Activated CD4-positive, alpha-beta T cell treated with anti-CD3 and anti-CD28 coated beads, Interleukin-2, amount 10 ng/mL, durations not matched to agents 24 days and 14 days (primary cell): Measurements from ENCODE around the gene INTS6. TPM values are rescaled to one million over a fixed set of nuclear protein-coding genes. Genes with fewer than 3 reads are reported as not detected.
A peak's percentile ranks its signal among the peaks of the same experiment; 100 is the strongest.

Source experiments
- DNase-seq: peaks from one replicate; pipeline ENCODE4 v3.0.0; 2022
- H3K27ac Mint-ChIP-seq: one replicate; pipeline ENCODE4 v1.8.0; 2022; ENCODE audit warnings: mild to moderate bottlenecking, mixed read lengths
- H3K27me3 Mint-ChIP-seq: one replicate; pipeline ENCODE4 v1.8.0; 2022; ENCODE audit warnings: mixed read lengths
- H3K36me3 Mint-ChIP-seq: one replicate; pipeline ENCODE4 v1.8.0; 2022; ENCODE audit warnings: low read depth, mild to moderate bottlenecking, mixed read lengths
- H3K4me1 Mint-ChIP-seq: one replicate; pipeline ENCODE4 v1.8.0; 2021; ENCODE audit warnings: mixed read lengths
- H3K4me3 Mint-ChIP-seq: one replicate; pipeline ENCODE4 v1.8.0; 2022; ENCODE audit warnings: mild to moderate bottlenecking, moderate library complexity, mixed read lengths
- H3K9me3 Mint-ChIP-seq: one replicate; pipeline ENCODE4 v1.8.0; 2021; ENCODE audit warnings: mixed read lengths
- intact Hi-C: fragments of 100-400 bp; cut with micrococcal nuclease; formaldehyde crosslinking; loops from one replicate; pipeline ENCODE4 v1.15.1; 2023
- total RNA-seq: library from RNA; stranded (reverse); gene quantifications from 2 replicates; pipeline ENCODE4 v1.2.3, GENCODE V29; 2022

INTS6 gene
- total RNA-seq, 1 donor from 2014 or later, result 68.6 TPM

GRCh38 chr13:51341232-51341631 lies 111.6 kb downstream of the INTS6 start:
- H3K4me1 Mint-ChIP-seq, result peaks cover 8% of the 10 kb centered on the region
- H3K27ac Mint-ChIP-seq, result no peak overlapping the region
- DNase-seq, result no peak
- no peaks in the 10 kb centered on the region for H3K27me3 Mint-ChIP-seq
- H3K9me3 Mint-ChIP-seq, result no peaks in the 10 kb centered on the region
- H3K4me3 Mint-ChIP-seq, result no peak overlapping the region
- H3K36me3 Mint-ChIP-seq, result no peaks in the 10 kb centered on the region
- intact Hi-C loops, result no loop called here

DNA sequence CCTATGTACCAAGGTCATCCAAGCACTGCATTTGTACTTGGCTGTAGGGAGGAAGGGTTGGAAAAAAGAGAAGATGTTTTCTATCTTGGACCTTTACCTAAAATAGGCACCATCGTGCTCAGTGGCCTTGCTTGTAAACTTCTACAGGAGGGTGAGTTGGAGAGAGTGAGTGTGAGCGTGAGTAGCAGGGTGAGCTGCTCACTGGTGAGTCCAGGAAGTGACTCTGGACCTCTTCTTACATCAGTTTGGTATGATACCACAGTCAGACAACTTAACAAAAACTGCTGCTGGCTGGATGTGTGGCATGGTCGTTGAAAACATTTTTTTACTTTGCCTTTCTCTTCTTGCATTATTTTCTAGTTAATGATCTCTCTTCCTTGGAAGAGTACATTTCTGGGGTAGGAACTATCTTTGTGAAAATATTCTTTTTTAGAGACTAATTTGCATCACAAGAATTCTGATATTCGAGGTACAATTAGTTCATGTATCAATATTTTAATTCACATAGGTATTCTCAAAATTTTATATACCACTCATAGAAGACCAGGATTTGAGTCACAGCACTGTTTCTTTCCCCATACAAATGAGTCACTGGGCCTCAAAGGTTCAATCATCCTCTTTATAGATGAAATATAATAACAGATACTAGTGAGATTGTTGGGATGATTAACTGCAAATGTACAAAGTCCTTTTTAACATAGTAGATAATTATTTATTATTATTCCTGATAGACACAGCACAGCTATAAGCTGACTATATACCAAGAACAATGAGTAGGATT lies 112.7 kb downstream of the INTS6 start:
- intact Hi-C loops, result no loop called here
- no peak overlapping the region for H3K27ac Mint-ChIP-seq
- no peaks in the 10 kb centered on the region for H3K36me3 Mint-ChIP-seq
- peaks cover 8% of the 10 kb centered on the region for H3K4me1 Mint-ChIP-seq
- no peak overlapping the region for H3K4me3 Mint-ChIP-seq
- no peak for DNase-seq
- H3K9me3 Mint-ChIP-seq, result no peaks in the 10 kb centered on the region
- H3K27me3 Mint-ChIP-seq, result no peaks in the 10 kb centered on the region

DNA sequence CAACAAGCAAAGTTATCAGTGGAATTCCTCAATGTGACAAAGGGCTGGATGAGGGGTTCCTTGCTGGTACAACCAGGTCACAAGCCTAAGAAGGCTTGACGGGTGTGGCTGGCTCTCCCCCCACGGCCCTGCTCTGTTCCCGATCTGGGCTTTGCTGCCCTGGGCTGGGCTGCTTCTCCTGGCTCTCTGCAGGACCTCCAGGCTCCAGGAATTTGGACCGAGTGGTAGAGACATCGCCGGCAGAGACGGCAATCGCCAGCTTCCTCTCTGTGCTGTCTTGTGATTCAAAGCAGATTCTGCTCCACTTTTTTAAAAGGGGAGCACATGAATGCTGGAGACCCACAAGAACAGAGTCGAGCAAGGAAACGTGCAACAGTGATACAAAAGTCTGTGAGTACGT lies 113.5 kb downstream of the INTS6 start, which contains the start of gene SERPINE3:
TSS of gene SERPINE3 (plus strand) at position 338 of the 400 bp plus-strand sequence. CDS start 1,401 bp downstream, outside the sequence.
- no peaks in the 10 kb centered on the region for H3K36me3 Mint-ChIP-seq
- no peaks in the 10 kb centered on the region for H3K27me3 Mint-ChIP-seq

DNA sequence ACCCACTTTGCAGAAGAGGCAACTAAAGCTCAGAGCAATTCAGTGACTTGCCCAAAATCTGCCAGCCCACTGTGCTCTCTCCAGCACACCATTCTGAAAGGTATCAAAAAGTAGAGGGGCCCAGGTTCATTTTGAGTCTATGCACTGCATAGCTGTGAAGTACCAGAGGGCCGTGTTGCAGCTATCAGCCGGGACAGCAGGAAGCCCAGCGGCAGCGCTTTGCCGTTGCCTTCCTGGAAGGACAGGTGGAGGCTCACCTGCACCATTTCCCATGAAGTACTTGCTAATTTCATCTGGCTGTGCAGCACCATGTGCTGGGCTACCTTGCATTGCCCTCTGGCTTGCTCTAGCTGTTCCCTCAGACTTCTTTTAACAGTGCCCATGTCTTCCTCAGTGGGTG lies 116.1 kb downstream of the INTS6 start:
- intact Hi-C loops, result no loop called here
- Mint-ChIP-seq H3K9me3 (no peaks in the 10 kb centered on the region), H3K4me1 (peaks cover 14% of the 10 kb centered on the region), H3K4me3 (no peak overlapping the region), H3K27ac (no peak overlapping the region), H3K27me3 (no peaks in the 10 kb centered on the region), H3K36me3 (no peaks in the 10 kb centered on the region)
- DNase-seq, result no peak

More for the DNA sequence above, 113.5 kb downstream of the INTS6 start, which contains the start of gene SERPINE3:
- Mint-ChIP-seq H3K9me3 (no peaks in the 10 kb centered on the region), H3K4me3 (no peak within 1 kb of the TSS), H3K4me1 (peaks cover 8% of the 10 kb centered on the region), H3K27ac (no peak within 1 kb of the TSS)
- intact Hi-C loops, result no loop called here
- no peak for DNase-seq

DNA sequence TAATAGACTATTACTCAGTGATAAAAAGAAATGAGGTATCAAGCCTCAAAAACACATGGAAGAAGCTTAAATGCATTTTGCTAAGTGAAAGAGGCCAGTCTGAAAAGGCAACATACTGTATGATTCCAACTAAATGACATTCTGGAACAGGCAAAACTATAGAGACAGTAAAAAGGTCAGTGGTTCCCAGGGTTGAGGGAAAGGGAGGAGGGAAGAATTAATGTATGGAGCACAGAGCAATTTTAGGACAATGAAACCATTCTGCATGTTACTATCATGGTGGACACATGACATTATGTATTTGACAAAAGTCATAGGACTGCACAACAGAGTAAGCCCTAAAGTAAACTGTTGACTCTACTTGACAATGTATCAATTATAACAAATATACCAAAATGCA lies 119.0 kb downstream of the INTS6 start:
- intact Hi-C loops, result loop anchor here (5.0 kb wide), 1 partner anchor 118 kb away; the partner anchor contains the start of gene INTS6
- no peak for DNase-seq
- Mint-ChIP-seq H3K4me3 (no peak overlapping the region), H3K27me3 (no peaks in the 10 kb centered on the region), H3K4me1 (peaks cover 18% of the 10 kb centered on the region), H3K36me3 (no peaks in the 10 kb centered on the region), H3K27ac (no peak overlapping the region), H3K9me3 (no peaks in the 10 kb centered on the region)

DNA sequence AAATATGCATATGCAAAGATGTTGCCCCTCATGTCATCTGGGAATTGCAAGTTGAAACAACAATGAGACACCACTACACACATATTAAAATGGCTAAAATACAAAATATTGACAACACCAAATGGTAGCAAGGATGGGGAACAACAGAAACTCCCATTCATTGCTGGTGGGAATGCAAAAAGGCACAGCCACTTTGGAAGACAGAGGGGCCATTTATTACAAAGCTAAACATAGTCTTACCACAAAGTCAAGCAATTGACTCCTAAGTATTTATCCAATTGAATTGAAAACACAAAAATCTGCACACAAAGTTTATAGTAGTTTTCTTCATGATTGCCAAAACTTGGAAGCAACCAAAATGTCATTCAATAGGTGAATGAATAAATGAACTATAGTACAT lies 119.4 kb downstream of the INTS6 start:
- H3K9me3 Mint-ChIP-seq, result no peaks in the 10 kb centered on the region
- H3K27ac Mint-ChIP-seq, result no peak overlapping the region
- H3K4me1 Mint-ChIP-seq, result peaks cover 18% of the 10 kb centered on the region
- intact Hi-C loops, result loop anchor here (5.0 kb wide), 1 partner anchor 119 kb away; the partner anchor contains the start of gene INTS6
- H3K27me3 Mint-ChIP-seq, result no peaks in the 10 kb centered on the region
- no peaks in the 10 kb centered on the region for H3K36me3 Mint-ChIP-seq
- DNase-seq, result no peak
- no peak overlapping the region for H3K4me3 Mint-ChIP-seq

GRCh38 chr13:51332566-51333361 lies 120.1 kb downstream of the INTS6 start:
- H3K9me3 Mint-ChIP-seq, result no peaks in the 10 kb centered on the region
- intact Hi-C loops, result loop anchor here (5.0 kb wide), 1 partner anchor 120 kb away; the partner anchor contains the start of gene INTS6
- H3K27ac Mint-ChIP-seq, result no peak overlapping the region
- no peaks in the 10 kb centered on the region for H3K27me3 Mint-ChIP-seq
- H3K4me3 Mint-ChIP-seq, result no peak overlapping the region
- no peak for DNase-seq
- H3K4me1 Mint-ChIP-seq, result peaks cover 18% of the 10 kb centered on the region
- no peaks in the 10 kb centered on the region for H3K36me3 Mint-ChIP-seq

GRCh38 chr13:51331354-51331861 lies 121.4 kb downstream of the INTS6 start:
- Mint-ChIP-seq H3K36me3 (no peaks in the 10 kb centered on the region), H3K4me1 (peaks cover 18% of the 10 kb centered on the region), H3K27me3 (no peaks in the 10 kb centered on the region), H3K27ac (peak overlapping the region; percentile 40), H3K4me3 (peak overlapping the region; percentile 7), H3K9me3 (no peaks in the 10 kb centered on the region)
- intact Hi-C loops, result loop anchor here (5.0 kb wide), 1 partner anchor 121 kb away; the partner anchor contains the start of gene INTS6
- DNase-seq, result no peak

DNA sequence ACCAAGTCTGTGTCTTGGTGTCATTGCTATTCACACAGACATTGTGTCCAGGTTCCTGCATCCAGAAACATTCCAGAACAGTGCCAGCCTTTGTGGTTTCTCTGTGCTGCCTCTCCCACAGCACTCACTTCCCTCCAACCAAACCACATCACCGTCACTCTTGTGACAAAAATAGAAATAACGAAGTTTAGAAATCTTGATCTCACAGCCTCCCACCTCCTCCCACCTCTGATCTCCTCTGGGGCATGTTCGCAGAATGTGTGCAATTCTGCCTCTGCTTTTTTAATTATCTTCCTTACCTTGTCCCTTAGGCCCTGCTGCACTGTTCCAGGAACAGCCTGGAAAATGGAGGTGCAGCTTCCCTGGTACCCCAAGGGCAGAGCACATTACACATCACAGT lies 122.0 kb downstream of the INTS6 start:
- intact Hi-C loops, result loop anchor here (5.0 kb wide), 1 partner anchor 122 kb away; the partner anchor contains the start of gene INTS6
- H3K36me3 Mint-ChIP-seq, result no peaks in the 10 kb centered on the region
- H3K4me3 Mint-ChIP-seq, result peak overlapping the region; percentile 43
- no peaks in the 10 kb centered on the region for H3K9me3 Mint-ChIP-seq
- peak overlapping the region; percentile 60 for H3K27ac Mint-ChIP-seq
- peaks cover 18% of the 10 kb centered on the region for H3K4me1 Mint-ChIP-seq
- H3K27me3 Mint-ChIP-seq, result no peaks in the 10 kb centered on the region
- no peak for DNase-seq

DNA sequence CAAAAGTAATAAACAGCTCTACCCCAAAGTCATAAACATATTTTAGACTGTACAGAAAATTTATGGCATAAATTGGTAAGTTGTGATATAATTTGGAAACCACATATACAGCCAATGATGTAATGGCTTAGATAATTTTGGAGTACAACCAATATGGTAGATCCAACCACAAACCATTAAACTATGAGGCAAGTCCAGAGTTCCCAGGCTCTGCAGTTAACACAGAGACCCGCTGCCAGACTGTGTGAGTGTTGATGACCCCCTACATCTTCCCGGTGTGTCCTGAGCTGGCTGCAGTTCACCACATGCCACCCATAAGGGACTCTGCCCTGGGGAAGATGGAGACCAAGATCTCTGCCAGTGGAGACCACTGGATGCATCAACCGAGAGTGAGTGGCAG lies 123.2 kb downstream of the INTS6 start:
- H3K4me3 Mint-ChIP-seq, result no peak overlapping the region
- H3K9me3 Mint-ChIP-seq, result no peaks in the 10 kb centered on the region
- no peak overlapping the region for H3K27ac Mint-ChIP-seq
- no peak for DNase-seq
- H3K36me3 Mint-ChIP-seq, result no peaks in the 10 kb centered on the region
- H3K4me1 Mint-ChIP-seq, result peaks cover 18% of the 10 kb centered on the region
- no peaks in the 10 kb centered on the region for H3K27me3 Mint-ChIP-seq
- intact Hi-C loops, result loop anchor here (5.0 kb wide), 1 partner anchor 123 kb away; the partner anchor contains the start of gene INTS6

DNA sequence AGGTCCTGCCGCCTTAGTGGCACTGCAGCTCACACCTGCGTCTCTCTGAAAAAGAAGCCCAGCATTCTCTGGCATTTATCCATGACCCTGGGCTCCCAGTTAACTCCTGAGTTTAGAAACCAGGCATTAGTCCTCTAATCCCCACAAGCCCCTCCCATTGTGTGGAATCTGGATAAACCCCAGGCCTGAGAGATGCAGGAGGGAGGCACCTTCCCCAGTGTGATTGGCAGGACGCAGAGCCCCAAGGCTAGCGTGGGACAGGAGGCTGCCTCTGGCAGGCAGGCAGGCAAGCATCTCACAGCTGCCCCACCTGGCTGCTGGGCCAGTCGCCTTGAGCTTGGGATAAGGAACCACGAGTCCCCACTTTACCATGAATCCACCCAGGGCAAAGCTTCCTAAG lies 124.3 kb downstream of the INTS6 start:
- no peak for DNase-seq
- Mint-ChIP-seq H3K4me3 (no peak overlapping the region), H3K27me3 (no peaks in the 10 kb centered on the region), H3K36me3 (no peaks in the 10 kb centered on the region), H3K27ac (no peak overlapping the region), H3K4me1 (peaks cover 18% of the 10 kb centered on the region), H3K9me3 (no peaks in the 10 kb centered on the region)
- intact Hi-C loops, result no loop called here

- H3K36me3 Mint-ChIP-seq, result no peaks in the 10 kb centered on the region
- H3K27ac Mint-ChIP-seq, result no peak overlapping the region
- H3K4me3 Mint-ChIP-seq, result no peak overlapping the region
- peaks cover 16% of the 10 kb centered on the region for H3K4me1 Mint-ChIP-seq
- intact Hi-C loops, result no loop called here
- no peaks in the 10 kb centered on the region for H3K9me3 Mint-ChIP-seq
- H3K27me3 Mint-ChIP-seq, result no peaks in the 10 kb centered on the region
- DNase-seq, result no peak
These were observed 124.9 kb downstream of the INTS6 start for GRCh38 chr13:51327961-51328360.

DNA sequence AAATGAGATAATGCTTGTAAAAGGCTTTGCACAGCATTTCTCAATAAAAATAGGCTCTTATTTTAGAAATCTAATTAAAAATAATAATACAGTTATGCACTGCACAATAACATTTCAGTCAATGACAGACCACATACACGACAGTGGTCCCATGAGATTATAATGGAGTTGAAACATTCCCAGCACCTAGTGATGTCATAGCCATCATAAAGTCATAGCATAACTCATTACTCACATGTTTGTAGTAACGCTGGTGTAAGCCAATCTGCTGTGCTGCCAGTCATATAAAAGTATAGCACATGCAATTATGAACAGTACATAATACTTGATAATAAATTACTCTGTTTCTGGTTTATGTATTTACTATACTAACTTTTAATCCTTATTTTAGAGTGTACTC lies 126.1 kb downstream of the INTS6 start:
- H3K27ac Mint-ChIP-seq, result no peak overlapping the region
- intact Hi-C loops, result no loop called here
- peaks cover 13% of the 10 kb centered on the region for H3K4me1 Mint-ChIP-seq
- H3K9me3 Mint-ChIP-seq, result no peaks in the 10 kb centered on the region
- no peaks in the 10 kb centered on the region for H3K36me3 Mint-ChIP-seq
- H3K4me3 Mint-ChIP-seq, result no peak overlapping the region
- no peaks in the 10 kb centered on the region for H3K27me3 Mint-ChIP-seq
- no peak for DNase-seq

DNA sequence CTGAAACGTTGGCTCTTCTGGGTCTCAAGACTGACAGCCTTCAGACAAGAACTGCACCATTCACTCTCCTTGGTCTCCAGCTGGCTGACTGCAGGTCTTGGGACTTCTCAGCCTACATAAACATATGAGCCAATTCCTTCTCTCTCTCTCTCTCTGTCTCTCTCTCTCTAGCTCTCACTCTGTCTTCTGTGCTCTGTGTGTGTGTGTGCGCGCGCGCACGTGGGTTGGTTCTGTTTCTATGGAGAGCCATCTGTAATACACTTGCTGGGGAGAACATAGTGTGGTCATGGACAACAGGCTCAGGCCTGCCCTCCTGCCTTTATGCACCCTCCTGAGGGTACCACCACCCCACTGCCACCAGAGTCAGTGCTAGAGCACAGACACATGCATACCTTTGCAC lies 127.0 kb downstream of the INTS6 start:
- DNase-seq, result no peak
- intact Hi-C loops, result no loop called here
- no peak overlapping the region for H3K4me3 Mint-ChIP-seq
- H3K27me3 Mint-ChIP-seq, result no peaks in the 10 kb centered on the region
- no peaks in the 10 kb centered on the region for H3K9me3 Mint-ChIP-seq
- no peaks in the 10 kb centered on the region for H3K36me3 Mint-ChIP-seq
- H3K4me1 Mint-ChIP-seq, result peaks cover 4% of the 10 kb centered on the region
- no peak overlapping the region for H3K27ac Mint-ChIP-seq
